Measurements from ENCODE around the gene ACP4.

DNA sequence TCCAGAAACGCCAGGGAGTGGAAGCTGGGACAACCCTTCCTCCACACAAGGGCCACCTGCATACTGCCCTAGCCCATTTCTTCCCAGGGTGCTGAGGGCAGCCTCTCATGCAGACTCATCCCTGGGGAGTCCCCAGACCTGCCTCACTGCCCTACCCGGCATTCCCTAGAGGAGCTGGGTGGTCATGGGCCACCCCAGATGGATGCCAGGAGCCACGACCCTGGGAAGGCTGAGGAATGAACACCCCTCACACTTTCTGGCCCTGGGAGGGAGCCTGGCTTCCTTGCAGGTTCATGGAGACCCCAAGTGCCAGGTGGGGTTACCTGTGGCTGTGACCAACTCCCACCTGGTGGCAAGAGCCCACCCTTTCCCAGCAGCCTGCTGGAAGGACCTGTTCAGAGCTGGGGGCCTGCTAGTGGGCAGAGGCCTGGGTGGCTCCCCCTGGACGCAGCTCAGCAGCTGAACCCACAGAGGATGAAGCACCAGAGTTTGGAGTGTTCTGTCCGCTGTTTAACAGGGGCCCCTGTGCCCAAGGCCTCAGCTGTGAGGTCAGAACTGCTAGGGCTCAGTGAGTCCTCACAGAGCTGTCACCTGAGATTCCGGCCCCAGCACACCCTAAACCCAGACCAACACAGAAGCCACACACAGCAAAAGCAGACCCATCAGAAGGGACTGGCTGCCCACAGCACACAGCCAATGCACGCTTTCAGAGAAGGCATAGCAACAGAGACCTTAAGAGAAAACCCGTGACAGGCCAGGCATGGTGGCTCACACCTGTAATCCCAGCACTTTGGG lies 6.6 kb downstream of the ACP4 start:
- TF ChIP-seq, protein P1, sequence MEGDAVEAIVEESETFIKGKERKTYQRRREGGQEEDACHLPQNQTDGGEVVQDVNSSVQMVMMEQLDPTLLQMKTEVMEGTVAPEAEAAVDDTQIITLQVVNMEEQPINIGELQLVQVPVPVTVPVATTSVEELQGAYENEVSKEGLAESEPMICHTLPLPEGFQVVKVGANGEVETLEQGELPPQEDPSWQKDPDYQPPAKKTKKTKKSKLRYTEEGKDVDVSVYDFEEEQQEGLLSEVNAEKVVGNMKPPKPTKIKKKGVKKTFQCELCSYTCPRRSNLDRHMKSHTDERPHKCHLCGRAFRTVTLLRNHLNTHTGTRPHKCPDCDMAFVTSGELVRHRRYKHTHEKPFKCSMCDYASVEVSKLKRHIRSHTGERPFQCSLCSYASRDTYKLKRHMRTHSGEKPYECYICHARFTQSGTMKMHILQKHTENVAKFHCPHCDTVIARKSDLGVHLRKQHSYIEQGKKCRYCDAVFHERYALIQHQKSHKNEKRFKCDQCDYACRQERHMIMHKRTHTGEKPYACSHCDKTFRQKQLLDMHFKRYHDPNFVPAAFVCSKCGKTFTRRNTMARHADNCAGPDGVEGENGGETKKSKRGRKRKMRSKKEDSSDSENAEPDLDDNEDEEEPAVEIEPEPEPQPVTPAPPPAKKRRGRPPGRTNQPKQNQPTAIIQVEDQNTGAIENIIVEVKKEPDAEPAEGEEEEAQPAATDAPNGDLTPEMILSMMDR (IDR thresholded peaks at IDR 0.05): no peak
- TF ChIP-seq EZH2 (IDR thresholded peaks at IDR 0.05; ENCODE audit: borderline replicate concordance, insufficient read depth, low read depth, low read length, poor library complexity, severe bottlenecking): no peak
